HG03558 (cell line): ENCODE measurements around the gene ZNF324B.
"Not testable (repeated sequence)": the region's sequence is repeated elsewhere in the genome, so short reads cannot be mapped to it uniquely, and the experiment has no call there.

Experiments
- ATAC-seq: cut with Tn5 transposase; IDR thresholded peaks from one replicate; pipeline ENCODE4 v1.9.1; 2021; ENCODE audit warnings: moderate number of reproducible peaks; ENCODE audit not compliant: unreplicated experiment; ENCODE audit errors: extremely low read depth

ZNF324B gene

GRCh38 chr19:58477871-58478270 is 26.4 kb downstream of the ZNF324B start:
- ATAC-seq, result no peak

DNA sequence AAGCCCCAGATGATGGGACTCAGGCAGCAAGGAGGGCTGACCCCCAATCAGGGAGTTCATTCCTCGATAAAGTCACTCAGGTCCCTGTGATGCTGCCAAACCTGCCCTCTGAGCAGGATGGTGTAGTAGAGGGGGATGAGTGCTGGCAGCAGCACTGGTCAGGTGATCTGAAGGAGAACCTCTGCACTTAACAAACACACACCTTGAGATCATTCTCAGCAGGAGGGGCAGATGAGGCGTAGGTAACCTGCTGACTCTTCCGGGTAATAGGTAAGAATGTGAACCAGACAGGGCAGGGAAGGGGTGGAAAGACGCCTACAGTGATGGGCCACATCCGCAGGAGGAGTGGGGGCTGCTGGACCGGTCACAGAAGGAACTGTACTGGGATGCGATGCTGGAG is 27.9 kb downstream of the ZNF324B start:
- ATAC-seq, result no peak

DNA sequence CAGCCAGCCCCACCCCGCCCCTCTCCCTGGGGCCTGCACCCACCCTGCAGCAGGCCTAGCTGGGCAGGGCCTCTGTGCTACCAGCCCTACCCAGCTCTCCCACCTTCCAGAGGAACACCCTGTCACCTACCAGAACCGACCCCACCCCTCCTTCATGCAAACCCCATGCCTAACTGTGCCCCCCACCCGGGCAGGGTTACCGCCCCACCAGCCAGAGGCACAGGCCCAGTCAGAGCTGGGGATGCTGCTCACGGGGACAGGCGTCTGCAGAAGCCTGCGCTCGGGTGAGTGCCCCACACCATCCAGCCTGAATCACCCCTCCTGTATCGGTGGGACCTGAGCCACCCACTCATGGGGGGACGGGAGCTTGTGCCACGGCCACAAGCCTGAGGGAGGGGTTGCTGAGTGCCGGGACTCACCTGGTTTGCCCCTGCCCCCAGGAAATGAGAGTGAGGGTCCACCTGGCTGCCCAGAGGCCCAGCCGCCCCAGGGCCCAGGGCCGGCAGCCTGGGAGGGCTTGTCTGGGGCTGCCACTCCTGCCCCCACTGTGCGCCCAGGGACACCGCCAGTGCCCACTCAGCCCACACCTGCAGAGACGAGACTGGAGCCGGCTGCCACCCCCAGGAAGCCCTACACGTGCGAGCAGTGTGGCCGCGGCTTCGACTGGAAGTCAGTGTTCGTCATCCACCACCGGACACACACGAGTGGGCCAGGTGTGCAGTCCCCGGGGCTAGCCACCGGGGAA is 28.5 kb downstream of the ZNF324B start:
- no peak for ATAC-seq

DNA sequence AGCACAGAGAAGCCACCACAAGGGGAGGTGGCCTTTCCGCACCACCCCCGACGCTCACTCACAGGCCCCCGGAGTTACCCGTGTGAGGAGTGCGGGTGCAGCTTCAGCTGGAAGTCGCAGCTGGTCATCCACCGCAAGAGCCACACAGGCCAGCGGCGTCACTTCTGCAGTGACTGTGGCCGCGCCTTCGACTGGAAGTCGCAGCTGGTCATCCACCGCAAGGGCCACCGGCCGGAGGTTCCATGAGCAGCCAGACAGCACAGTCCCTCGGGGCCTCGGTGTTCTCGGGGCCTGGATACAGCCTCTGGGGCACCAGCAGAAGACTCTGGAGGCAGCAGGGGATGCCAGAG is 29.0 kb downstream of the ZNF324B start:
- no peak for ATAC-seq

- ATAC-seq, result no peak
These were observed 29.4 kb downstream of the ZNF324B start for GRCh38 chr19:58480831-58481230.

GRCh38 chr19:58482372-58482771 is 30.9 kb downstream of the ZNF324B start:
- ATAC-seq, result no peak

DNA sequence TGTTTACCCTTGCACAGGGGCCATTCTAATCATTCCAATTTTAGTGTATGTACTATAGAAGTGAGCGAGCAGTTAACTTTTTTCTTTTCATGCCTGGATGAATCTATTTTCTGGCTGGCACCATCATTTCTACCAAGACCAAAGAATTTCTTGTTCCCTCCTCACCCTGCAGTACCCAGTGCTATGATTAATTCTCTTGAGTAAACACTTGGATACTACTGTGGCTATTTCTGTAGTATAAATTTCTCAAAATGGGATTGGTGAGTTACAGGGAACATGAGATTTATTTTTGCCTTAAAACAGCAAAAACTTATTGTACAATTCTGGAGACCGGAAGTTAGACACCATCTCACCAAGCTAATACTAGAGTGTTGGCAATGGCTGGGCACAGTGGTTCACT is 32.4 kb downstream of the ZNF324B start:
- no peak for ATAC-seq

- ATAC-seq, result not testable (repeated sequence)
These were observed 32.9 kb downstream of the ZNF324B start for GRCh38 chr19:58484349-58484748.

- no peak for ATAC-seq
These were observed 40.0 kb downstream of the ZNF324B start for GRCh38 chr19:58491393-58491792.

GRCh38 chr19:58492265-58492664 is 40.8 kb downstream of the ZNF324B start:
- ATAC-seq, result no peak

DNA sequence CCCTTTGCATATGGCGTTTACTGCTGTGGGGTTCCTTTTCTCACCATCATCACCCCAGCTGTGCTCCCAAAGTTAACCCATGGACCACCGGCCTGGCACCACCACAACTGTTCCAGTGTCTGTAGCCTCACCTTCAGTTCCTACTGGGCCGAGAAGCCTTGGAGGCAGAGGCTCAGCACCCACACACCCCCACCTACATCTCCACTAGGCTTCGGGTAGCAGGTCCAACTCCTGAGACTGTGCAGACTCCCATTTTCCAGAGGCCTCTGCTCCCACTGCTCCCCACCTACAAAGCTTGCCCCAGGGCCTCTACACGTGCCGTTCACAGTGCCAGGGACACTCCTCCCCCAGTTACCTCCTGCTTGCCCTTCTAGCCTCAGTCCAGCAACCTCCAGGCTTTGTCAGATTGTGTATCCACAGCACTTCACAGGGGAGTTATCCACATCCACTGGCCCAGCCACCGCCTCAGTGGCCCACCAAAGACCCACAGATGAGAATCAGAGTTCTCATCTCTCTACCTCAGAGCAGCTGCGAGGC is 46.3 kb downstream of the ZNF324B start:
- no peak for ATAC-seq

DNA sequence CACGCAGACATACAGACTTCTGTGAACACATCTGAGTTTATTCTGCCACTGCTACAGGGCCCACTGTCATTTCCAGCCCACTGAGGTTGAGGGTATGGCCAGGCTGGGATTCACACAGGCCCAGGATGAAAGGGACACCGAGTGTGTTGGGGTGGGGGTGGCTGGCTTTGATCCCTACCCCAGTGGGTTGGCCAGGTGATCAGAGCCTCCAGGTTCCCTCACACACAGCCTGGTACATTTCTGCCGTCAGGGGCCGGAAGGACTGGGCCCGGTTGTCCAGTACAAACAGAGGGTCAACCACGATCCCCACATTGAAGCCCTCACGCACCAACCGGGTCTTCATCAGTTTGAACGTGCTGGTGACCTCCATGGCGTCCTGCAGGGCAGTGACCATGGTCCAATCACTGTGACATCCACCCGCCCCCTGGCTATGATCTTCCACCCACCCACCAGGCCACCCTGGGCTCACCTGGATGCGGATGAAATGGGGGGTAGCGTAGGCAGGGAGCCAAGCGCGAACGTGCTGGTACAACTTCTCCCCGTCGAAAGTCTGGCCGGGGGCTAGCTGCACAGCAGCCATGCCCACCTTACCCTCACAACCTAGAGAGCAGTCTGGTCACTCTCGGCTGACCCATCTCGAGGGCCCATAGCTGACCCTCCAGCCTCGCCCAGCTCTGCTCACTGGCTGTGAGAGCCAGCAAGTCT is 47.0 kb downstream of the ZNF324B start:
- ATAC-seq, result no peak

GRCh38 chr19:58499021-58499927 is 47.9 kb downstream of the ZNF324B start:
- peak; percentile 69 for ATAC-seq

- no peak for ATAC-seq
These were observed 48.8 kb downstream of the ZNF324B start for GRCh38 chr19:58500242-58500641.
